Cardiac muscle cell (in vitro differentiated cells and primary cell): ENCODE data around the gene VGLL2. TPM values are rescaled to one million over a fixed set of nuclear protein-coding genes. Genes with fewer than 3 reads are reported as not detected.
A peak's percentile ranks its signal among the peaks of the same experiment; 100 is the strongest.
"Not testable (repeated sequence)": the region's sequence is repeated elsewhere in the genome, so short reads cannot be mapped to it uniquely, and the experiment has no call there.

Experiments used
- DNase-seq, 2 donors: peaks; one replicate each; pipeline versions ENCODE4 v3.0.0 to v3.0.0-alpha.2; 2010 to 2017; ENCODE audit warnings: low read depth in 1 of 2, low spot score in 1 of 2
- H3K27ac ChIP-seq: fragments of 200-600 bp; sonication (generic); 2 replicates; pipeline ENCODE4 v1.5.1; 2016
- H3K27me3 ChIP-seq: fragments of 200-600 bp; sonication (generic); 2 replicates; pipeline ENCODE4 v1.6.0; 2016; ENCODE audit warnings: control low read depth
- H3K36me3 ChIP-seq: fragments of 200-600 bp; sonication (generic); 2 replicates; pipeline ENCODE4 v1.5.1; 2016; ENCODE audit warnings: control low read depth
- H3K4me1 ChIP-seq: fragments of 200-600 bp; sonication (generic); 2 replicates; pipeline ENCODE4 v1.8.1; 2017; ENCODE audit warnings: low read depth, mild to moderate bottlenecking, mixed run types
- H3K4me3 ChIP-seq: fragments of 200-600 bp; sonication (generic); 2 replicates; pipeline ENCODE4 v1.5.1; 2016; ENCODE audit warnings: mild to moderate bottlenecking
- H3K9me3 ChIP-seq: fragments of 200-600 bp; sonication (generic); 2 replicates; pipeline ENCODE4 v1.5.1; 2017; ENCODE audit warnings: low read depth, mild to moderate bottlenecking, control low read depth
- polyA plus RNA-seq: library from polyadenylated mRNA; unstranded; fragments of >200 nt; fragmentation: Nextera tagmentation; extraction: Ambion mirVana; gene quantifications from 2 replicates; pipeline ENCODE4 v1.2.1, GENCODE V29; 2016
- total RNA-seq: library from RNA; depleted of rRNA; stranded (reverse); fragments of >200 nt; gene quantifications from 2 replicates; pipeline ENCODE4 v1.2.3, GENCODE V29; 2016
- TF ChIP-seq, protein P1 (sequence below): IDR thresholded peaks from 2 replicates; pipeline ENCODE4 v1.5.1; 2012; ENCODE audit warnings: low read depth, mild to moderate bottlenecking, low read length

VGLL2 gene
- total and polyA plus RNA-seq, 2 experiments from 2014 or later, result not detected

DNA sequence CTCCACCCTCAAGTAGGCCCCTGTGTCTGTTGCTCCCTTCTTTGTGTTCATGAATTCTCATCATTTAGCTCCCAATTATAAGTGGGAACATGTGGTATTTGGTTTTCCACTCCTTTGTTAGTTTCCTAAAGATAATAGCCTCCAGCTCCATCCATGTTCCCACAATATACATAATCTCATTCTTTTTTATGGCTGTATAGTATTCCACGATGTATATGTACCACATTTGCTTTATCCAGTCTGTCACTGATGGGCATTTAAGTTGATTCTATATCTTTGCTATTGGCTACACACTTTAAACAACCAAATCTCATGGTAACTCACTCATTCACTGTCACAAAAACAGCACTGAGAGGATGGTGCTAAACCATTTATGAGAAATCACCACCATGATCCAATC lies 35.5 kb upstream of the VGLL2 start:
- H3K27ac ChIP-seq, result no peak overlapping the region
- H3K4me1 ChIP-seq, result no peaks in the 10 kb centered on the region
- no peak overlapping the region for H3K4me3 ChIP-seq
- TF ChIP-seq, protein P1, sequence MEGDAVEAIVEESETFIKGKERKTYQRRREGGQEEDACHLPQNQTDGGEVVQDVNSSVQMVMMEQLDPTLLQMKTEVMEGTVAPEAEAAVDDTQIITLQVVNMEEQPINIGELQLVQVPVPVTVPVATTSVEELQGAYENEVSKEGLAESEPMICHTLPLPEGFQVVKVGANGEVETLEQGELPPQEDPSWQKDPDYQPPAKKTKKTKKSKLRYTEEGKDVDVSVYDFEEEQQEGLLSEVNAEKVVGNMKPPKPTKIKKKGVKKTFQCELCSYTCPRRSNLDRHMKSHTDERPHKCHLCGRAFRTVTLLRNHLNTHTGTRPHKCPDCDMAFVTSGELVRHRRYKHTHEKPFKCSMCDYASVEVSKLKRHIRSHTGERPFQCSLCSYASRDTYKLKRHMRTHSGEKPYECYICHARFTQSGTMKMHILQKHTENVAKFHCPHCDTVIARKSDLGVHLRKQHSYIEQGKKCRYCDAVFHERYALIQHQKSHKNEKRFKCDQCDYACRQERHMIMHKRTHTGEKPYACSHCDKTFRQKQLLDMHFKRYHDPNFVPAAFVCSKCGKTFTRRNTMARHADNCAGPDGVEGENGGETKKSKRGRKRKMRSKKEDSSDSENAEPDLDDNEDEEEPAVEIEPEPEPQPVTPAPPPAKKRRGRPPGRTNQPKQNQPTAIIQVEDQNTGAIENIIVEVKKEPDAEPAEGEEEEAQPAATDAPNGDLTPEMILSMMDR, result no peak
- H3K27me3 ChIP-seq, result no peaks in the 10 kb centered on the region
- no peak for DNase-seq
- no peaks in the 10 kb centered on the region for H3K36me3 ChIP-seq
- no peaks in the 10 kb centered on the region for H3K9me3 ChIP-seq

DNA sequence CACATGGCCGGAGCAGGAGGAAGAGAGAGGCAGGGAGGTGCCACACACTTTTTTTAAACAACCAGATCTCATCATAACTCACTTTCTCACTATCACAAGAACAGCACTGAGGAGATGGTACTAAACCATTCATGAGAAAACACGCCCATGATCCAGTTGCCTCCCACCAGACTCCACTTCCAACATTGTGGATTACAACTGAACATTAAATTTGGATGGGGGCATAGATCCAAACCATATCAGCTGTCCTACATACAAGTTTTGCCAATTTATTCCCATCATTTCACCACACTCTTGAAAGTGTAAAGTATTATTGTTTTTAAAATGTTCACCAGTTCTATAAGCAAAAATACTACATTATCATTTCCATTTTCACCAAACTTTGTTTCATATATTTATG lies 33.9 kb upstream of the VGLL2 start:
- Histone ChIP-seq H3K27ac (no peak overlapping the region), H3K4me3 (no peak overlapping the region), H3K27me3 (no peaks in the 10 kb centered on the region), H3K36me3 (no peaks in the 10 kb centered on the region), H3K9me3 (no peaks in the 10 kb centered on the region), H3K4me1 (no peaks in the 10 kb centered on the region)
- TF ChIP-seq, protein P1, result no peak
- DNase-seq, result no peak

DNA sequence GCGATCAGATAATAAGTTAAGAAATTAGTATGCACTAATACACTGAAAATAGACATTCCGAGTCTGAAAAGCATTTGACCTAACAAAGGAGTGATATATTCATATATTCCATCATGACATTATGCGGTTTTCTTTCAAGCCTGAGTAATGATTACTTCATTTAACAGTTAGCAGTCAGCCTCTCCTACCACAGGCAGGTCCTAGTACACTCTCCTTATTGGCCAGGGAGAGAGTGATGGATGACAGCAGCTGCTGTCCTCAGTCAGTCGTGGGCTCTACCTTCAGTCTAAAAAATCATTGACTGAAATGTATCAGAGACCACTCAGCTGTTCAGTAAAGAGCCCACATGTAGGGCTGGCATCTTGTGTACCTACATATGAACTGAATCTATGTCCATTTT lies 33.2 kb upstream of the VGLL2 start:
- Histone ChIP-seq H3K9me3 (no peaks in the 10 kb centered on the region), H3K36me3 (no peaks in the 10 kb centered on the region), H3K27me3 (no peaks in the 10 kb centered on the region), H3K4me1 (no peaks in the 10 kb centered on the region), H3K27ac (no peak overlapping the region), H3K4me3 (no peak overlapping the region)
- no peak for DNase-seq
- TF ChIP-seq, protein P1, result no peak

DNA sequence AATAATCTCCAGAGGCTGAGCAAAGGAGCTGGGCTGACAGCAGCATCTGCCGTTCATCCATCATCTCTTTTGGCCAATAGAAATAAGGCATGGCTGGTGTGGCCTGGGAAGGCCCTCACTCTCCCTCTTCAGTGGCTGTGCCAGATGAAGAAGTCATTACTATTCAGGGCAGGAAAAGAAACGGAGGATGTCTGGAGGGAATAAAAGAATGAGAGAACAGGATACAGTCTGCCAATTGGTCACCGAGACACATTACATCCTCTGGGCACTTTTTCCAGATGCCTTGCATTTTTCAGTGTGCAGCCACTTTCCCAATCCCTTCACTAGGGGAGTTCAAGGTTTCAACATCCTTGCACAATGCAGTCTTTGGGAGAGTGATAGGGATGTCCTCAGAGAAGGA lies 32.2 kb upstream of the VGLL2 start:
- DNase-seq, result peak in 1 of 2 donors; percentile 46
- Histone ChIP-seq H3K27me3 (no peaks in the 10 kb centered on the region), H3K4me3 (no peak overlapping the region), H3K27ac (no peak overlapping the region), H3K36me3 (no peaks in the 10 kb centered on the region), H3K4me1 (no peaks in the 10 kb centered on the region), H3K9me3 (no peaks in the 10 kb centered on the region)
- TF ChIP-seq, protein P1, result no peak

DNA sequence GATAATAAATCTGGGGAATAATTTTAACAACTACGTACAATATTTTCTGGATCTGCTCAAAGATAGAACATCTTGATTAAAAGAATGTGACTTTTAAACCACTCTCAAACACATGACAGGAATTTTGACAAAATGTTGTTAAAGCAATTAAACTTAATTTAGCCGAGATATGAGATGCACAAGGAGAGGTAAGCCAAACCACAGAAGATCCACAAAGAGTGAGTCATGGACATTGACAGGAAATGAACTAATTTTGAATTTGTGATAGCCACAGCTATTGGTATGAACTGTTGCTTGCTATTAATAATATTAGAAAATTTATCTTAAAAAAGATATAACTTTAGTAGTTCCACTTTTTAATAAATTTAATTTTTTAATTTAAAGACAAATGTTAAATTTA lies 27.8 kb upstream of the VGLL2 start:
- Histone ChIP-seq H3K36me3 (no peaks in the 10 kb centered on the region), H3K9me3 (no peaks in the 10 kb centered on the region), H3K4me1 (no peaks in the 10 kb centered on the region), H3K27me3 (no peaks in the 10 kb centered on the region), H3K27ac (no peak overlapping the region), H3K4me3 (no peak overlapping the region)
- DNase-seq, result peak in 1 of 2 donors; percentile 6
- TF ChIP-seq, protein P1, result no peak

DNA sequence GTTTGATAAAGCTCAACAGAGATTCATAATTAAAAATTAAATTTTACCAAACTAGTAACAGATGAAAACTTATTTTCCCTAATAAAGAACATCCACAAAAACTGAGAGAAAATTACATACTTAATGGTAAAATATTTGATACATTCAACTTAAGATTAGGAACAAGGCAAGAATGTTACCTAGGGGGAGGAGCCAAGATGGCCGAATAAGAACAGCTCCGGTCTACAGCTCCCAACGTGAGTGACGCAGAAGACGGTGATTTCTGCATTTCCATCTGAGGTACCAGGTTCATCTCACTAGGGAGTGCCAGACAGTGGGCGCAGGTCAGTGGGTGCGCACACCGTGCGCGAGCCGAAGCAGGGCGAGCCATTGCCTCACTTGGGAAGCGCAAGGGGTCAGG lies 20.8 kb upstream of the VGLL2 start:
- not testable (repeated sequence) for DNase-seq, H3K4me3 ChIP-seq, H3K4me1 ChIP-seq, H3K27ac ChIP-seq, H3K9me3 ChIP-seq, H3K27me3 ChIP-seq, H3K36me3 ChIP-seq

DNA sequence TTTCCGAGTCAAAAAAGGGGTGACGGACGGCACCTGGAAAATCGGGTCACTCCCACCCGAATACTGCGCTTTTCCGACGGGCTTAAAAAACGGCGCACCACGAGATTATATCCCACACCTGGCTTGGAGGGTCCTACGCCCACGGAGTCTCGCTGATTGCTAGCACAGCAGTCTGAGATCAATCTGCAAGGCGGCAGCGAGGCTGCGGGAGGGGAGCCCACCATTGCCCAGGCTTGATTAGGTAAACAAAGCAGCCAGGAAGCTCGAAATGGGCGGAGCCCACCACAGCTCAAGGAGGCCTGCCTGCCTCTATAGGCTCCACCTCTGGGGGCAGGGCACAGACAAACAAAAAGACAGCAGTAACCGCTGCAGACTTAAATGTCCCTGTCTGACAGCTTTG lies 20.4 kb upstream of the VGLL2 start:
- DNase-seq, H3K27ac ChIP-seq, H3K4me1 ChIP-seq, H3K4me3 ChIP-seq, H3K9me3 ChIP-seq, H3K36me3 ChIP-seq, H3K27me3 ChIP-seq: not testable (repeated sequence)
